WERI-Rb-1 (cell line): Measurements from ENCODE around the gene ADCY5.

Source experiments
- DNase-seq: peaks from one replicate; pipeline ENCODE4 v3.0.0-alpha.2; 2020
- H3K27ac ChIP-seq: fragments of 250-450 bp; sonication (Bioruptor Pico); 2 replicates; pipeline ENCODE4 v1.5.1; 2020; ENCODE audit warnings: mild to moderate bottlenecking, moderate library complexity
- H3K27me3 ChIP-seq: fragments of 250-450 bp; sonication (Bioruptor Pico); 2 replicates; pipeline ENCODE4 v1.5.1; 2021; ENCODE audit warnings: mild to moderate bottlenecking, low read depth, moderate library complexity; ENCODE audit not compliant: insufficient read depth, severe bottlenecking
- H3K36me3 ChIP-seq: fragments of 250-450 bp; sonication (Bioruptor Pico); 2 replicates; pipeline ENCODE4 v1.5.1; 2020; ENCODE audit warnings: mild to moderate bottlenecking, moderate library complexity
- H3K4me3 ChIP-seq: 2 replicates; pipeline ENCODE4 v1.5.1; 2011; ENCODE audit warnings: low read depth, mild to moderate bottlenecking, control low read depth, low read length
- H3K9me3 ChIP-seq: fragments of 250-450 bp; sonication (Bioruptor Pico); 2 replicates; pipeline ENCODE4 v1.5.1; 2021; ENCODE audit warnings: mild to moderate bottlenecking, moderate library complexity; ENCODE audit not compliant: severe bottlenecking
- CTCF ChIP-seq: IDR thresholded peaks from 2 replicates; pipeline ENCODE4 v1.5.1; 2011; ENCODE audit warnings: low read depth, mild to moderate bottlenecking, control low read depth, inconsistent platforms, low read length

ADCY5 gene

GRCh38 chr3:123419181-123419849, 29.6 kb downstream of the ADCY5 start:
- Histone ChIP-seq H3K36me3 (no peaks in the 10 kb centered on the region), H3K4me3 (no peak overlapping the region), H3K27me3 (no peaks in the 10 kb centered on the region), H3K9me3 (no peaks in the 10 kb centered on the region), H3K27ac (no peak overlapping the region)
- TF ChIP-seq CTCF = no peak
- no peak for DNase-seq

- H3K27ac ChIP-seq = no peak overlapping the region
- TF ChIP-seq CTCF = no peak
- H3K9me3 ChIP-seq = no peaks in the 10 kb centered on the region
- DNase-seq = no peak
- no peak overlapping the region for H3K4me3 ChIP-seq
- H3K27me3 ChIP-seq = no peaks in the 10 kb centered on the region
- H3K36me3 ChIP-seq = no peaks in the 10 kb centered on the region
Observed at GRCh38 chr3:123416647-123417046, 32.2 kb downstream of the ADCY5 start.

- H3K27me3 ChIP-seq = no peaks in the 10 kb centered on the region
Observed at GRCh38 chr3:123416173-123416572, 32.7 kb downstream of the ADCY5 start.

GRCh38 chr3:123414973-123415775, 33.7 kb downstream of the ADCY5 start:
- Histone ChIP-seq H3K36me3 (no peaks in the 10 kb centered on the region), H3K9me3 (no peaks in the 10 kb centered on the region)
- DNase-seq = no peak

More at GRCh38 chr3:123416173-123416572, 32.7 kb downstream of the ADCY5 start:
- Histone ChIP-seq H3K36me3 (no peaks in the 10 kb centered on the region), H3K4me3 (no peak overlapping the region), H3K27ac (no peak overlapping the region), H3K9me3 (no peaks in the 10 kb centered on the region)
- no peak for DNase-seq
- TF ChIP-seq CTCF = no peak

GRCh38 chr3:123412811-123413604, 35.9 kb downstream of the ADCY5 start:
- DNase-seq = no peak
- H3K27ac ChIP-seq = no peak overlapping the region
- H3K4me3 ChIP-seq = no peak overlapping the region

More at GRCh38 chr3:123414973-123415775, 33.7 kb downstream of the ADCY5 start:
- H3K27ac ChIP-seq = no peak overlapping the region
- no peaks in the 10 kb centered on the region for H3K27me3 ChIP-seq
- TF ChIP-seq CTCF = no peak
- no peak overlapping the region for H3K4me3 ChIP-seq

More at GRCh38 chr3:123412811-123413604, 35.9 kb downstream of the ADCY5 start:
- Histone ChIP-seq H3K9me3 (no peaks in the 10 kb centered on the region), H3K36me3 (no peaks in the 10 kb centered on the region), H3K27me3 (no peaks in the 10 kb centered on the region)
- TF ChIP-seq CTCF = no peak
